ENCODE results near the gene GGA3. TPM values are rescaled to one million over a fixed set of nuclear protein-coding genes. Genes with fewer than 3 reads are reported as not detected.
A peak's percentile ranks its signal among the peaks of the same experiment; 100 is the strongest.
"Not testable (repeated sequence)": the region's sequence is repeated elsewhere in the genome, so short reads cannot be mapped to it uniquely, and the experiment has no call there.

GGA3 gene
- total and polyA plus RNA-seq, 7 experiments from 2014 or later, result 13.2 to 128 (median 81.9) TPM

DNA sequence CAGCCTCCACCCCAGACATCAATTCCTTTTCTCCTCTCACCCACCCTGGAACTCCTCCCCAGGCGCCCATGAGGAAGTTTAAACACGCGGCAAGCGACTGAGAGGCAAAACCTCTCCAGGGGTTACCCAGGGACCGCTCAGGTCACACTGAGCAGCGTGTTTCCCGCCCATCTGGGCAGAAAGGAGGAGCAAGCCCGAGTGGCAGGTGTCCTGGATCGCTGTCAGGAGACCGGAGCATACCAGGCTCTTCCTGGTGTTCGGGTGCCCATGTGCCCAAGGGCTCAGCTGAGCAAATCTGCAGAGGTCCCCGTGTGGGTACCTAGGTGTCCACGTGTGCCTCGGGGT lies 27.3 kb upstream of the GGA3 start:
- CTCF ChIA-PET, result interaction anchor here (0.6 to 2.9 kb wide), 16 partner anchors 16 to 953 kb away, joined by 3 to 19 read pairs (median 4); partner anchors contain the start of genes GGA3, GRB2, MIF4GD and MRPS7
- peak overlapping the region; percentile 90 for H3K27ac ChIP-seq (ENCODE audit: low read depth, low read length)
- Mint-ChIP-seq H3K4me3 (peak overlapping the region; percentile 96 to 100 (median 100)), H3K9me3 (no peaks in the 10 kb centered on the region), H3K4me1 (peaks cover 6 to 27% (median 15%) of the 10 kb centered on the region in 7 donors), H3K36me3 (peaks cover 0 to 9% (median 5%) of the 10 kb centered on the region in 5 donors), H3K27ac (peak overlapping the region; percentile 99 to 100 (median 100)), H3K27me3 (peaks cover 0 to 2% (median 0%) of the 10 kb centered on the region in 5 donors)
- no peaks in the 10 kb centered on the region for H3K27me3 ChIP-seq (ENCODE audit: control insufficient read depth in 2 of 2, insufficient read depth in 2 of 2, low read length in 2 of 2)
- intact Hi-C loops (cut with micrococcal nuclease), result loop anchor here (1.0 to 2.0 kb wide), 16 partner anchors 17 to 691 kb away; partner anchors contain the start of genes GGA3 (in 2 of the 2), GRB2 (in 2 of the 2), JPT1 (in 2 of the 2) and MIF4GD (in 2 of the 2)
- peaks cover 0 to 18% (median 0%) of the 10 kb centered on the region in 3 experiments for H3K36me3 ChIP-seq (ENCODE audit: control insufficient read depth in 2 of 3, insufficient read depth in 3 of 3, low read length in 3 of 3)
- ATAC-seq (peak; percentile 5), DNase-seq (peak in 2 of 9 donors; percentile 38 to 59)
- no peaks in the 10 kb centered on the region for H3K9me3 ChIP-seq (ENCODE audit: control insufficient read depth in 2 of 3, low read length in 3 of 3)
- peak overlapping the region; percentile 84 for H3K4me3 ChIP-seq (ENCODE audit: low read length)
- POLR2A ChIA-PET, result interaction anchor here (0.6 to 3.9 kb wide), 24 partner anchors 10 to 488 kb away, joined by 3 to 73 read pairs (median 3); partner anchors contain the start of genes GGA3, GRB2, JPT1 and MIF4GD
- peaks cover 0 to 6% of the 10 kb centered on the region in 2 donors for H3K4me1 ChIP-seq (ENCODE audit: control insufficient read depth in 2 of 2, insufficient read depth in 2 of 2, low read length in 2 of 2)

DNA sequence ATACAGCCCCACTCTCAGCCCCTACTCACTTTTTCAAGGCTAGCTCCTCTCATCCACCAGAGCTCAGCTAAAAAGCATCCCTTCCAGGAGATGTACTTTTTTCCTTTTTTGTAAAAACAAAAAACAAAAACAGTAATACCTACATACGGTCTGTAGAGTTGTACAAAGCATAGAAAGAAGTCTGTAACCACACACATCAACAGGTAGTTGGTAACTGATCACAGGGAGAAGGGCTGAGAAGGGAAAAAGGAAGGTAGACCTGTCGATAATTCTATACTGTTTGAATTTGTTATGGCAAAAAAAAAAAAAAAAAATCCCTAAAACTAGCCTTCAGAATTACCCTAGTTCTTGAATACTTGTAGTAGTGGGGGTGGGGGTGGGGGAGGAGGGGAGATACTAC lies 27.0 kb upstream of the GGA3 start:
- Mint-ChIP-seq H3K36me3 (peaks cover 0 to 12% (median 6%) of the 10 kb centered on the region in 5 donors), H3K27me3 (peaks cover 0 to 2% (median 0%) of the 10 kb centered on the region in 5 donors), H3K27ac (peak overlapping the region; percentile 99 to 100 (median 100)), H3K4me1 (peaks cover 6 to 27% (median 15%) of the 10 kb centered on the region in 7 donors), H3K4me3 (peak overlapping the region; percentile 96 to 100 (median 100)), H3K9me3 (no peaks in the 10 kb centered on the region)
- Histone ChIP-seq H3K9me3 (ENCODE audit: control insufficient read depth in 2 of 3, low read length in 3 of 3) (no peaks in the 10 kb centered on the region), H3K4me3 (ENCODE audit: low read length) (peak overlapping the region; percentile 84), H3K36me3 (ENCODE audit: control insufficient read depth in 2 of 3, insufficient read depth in 3 of 3, low read length in 3 of 3) (peaks cover 0 to 21% (median 0%) of the 10 kb centered on the region in 3 experiments), H3K27me3 (ENCODE audit: control insufficient read depth in 2 of 2, insufficient read depth in 2 of 2, low read length in 2 of 2) (no peaks in the 10 kb centered on the region), H3K27ac (ENCODE audit: low read depth, low read length) (peak overlapping the region; percentile 90), H3K4me1 (ENCODE audit: control insufficient read depth in 2 of 2, insufficient read depth in 2 of 2, low read length in 2 of 2) (peaks cover 0 to 6% of the 10 kb centered on the region in 2 donors)
- intact Hi-C loops (cut with micrococcal nuclease), result loop anchor here in 1 of 2 donors (2.0 kb wide), 2 partner anchors 236 to 616 kb away; partner anchors contain the start of genes LLGL2 and MRPL38
- DNase-seq (no peak), ATAC-seq (no peak)
- ChIA-PET POLR2A (interaction anchor here (0.6 to 3.9 kb wide), 7 partner anchors 16 to 394 kb away, joined by 3 to 73 read pairs (median 10); partner anchors contain the start of genes GGA3, GRB2, MIF4GD and MRPS7), CTCF (interaction anchor here (1.3 to 1.7 kb wide), 3 partner anchors 17 to 117 kb away, joined by 6 to 8 read pairs (median 7); partner anchors contain the start of genes GRB2 and MIF4GD)

DNA sequence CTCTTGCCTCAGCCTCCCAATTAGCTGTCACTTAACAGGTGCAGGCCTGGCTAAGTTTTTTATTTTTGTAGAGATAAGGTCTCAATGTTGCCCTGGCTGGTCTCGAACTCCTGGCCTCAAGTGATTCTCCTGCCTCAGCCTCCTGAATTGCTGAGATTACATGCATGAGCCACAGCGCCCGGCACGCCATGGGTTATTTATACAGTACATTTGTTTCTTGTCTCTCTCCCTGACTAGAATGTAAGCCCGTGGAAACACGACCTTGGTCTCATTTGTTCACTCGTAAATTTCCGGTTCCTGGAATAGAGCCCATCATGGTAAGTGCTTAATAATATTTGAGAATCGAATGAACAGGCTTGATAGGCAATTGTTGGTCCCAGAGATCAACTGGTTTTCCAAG lies 25.8 kb upstream of the GGA3 start:
- no peak overlapping the region for H3K27ac Mint-ChIP-seq
- Histone ChIP-seq H3K27me3 (ENCODE audit: control insufficient read depth in 2 of 2, insufficient read depth in 2 of 2, low read length in 2 of 2) (no peaks in the 10 kb centered on the region), H3K4me3 (ENCODE audit: low read length) (no peak overlapping the region), H3K36me3 (ENCODE audit: control insufficient read depth in 2 of 3, insufficient read depth in 3 of 3, low read length in 3 of 3) (peaks cover 0 to 21% (median 0%) of the 10 kb centered on the region in 3 experiments), H3K9me3 (ENCODE audit: control insufficient read depth in 2 of 3, low read length in 3 of 3) (no peaks in the 10 kb centered on the region), H3K4me1 (ENCODE audit: control insufficient read depth in 2 of 2, insufficient read depth in 2 of 2, low read length in 2 of 2) (peaks cover 0 to 6% of the 10 kb centered on the region in 2 donors), H3K27ac (ENCODE audit: low read depth, low read length) (no peak overlapping the region)
- peaks cover 0 to 15% (median 8%) of the 10 kb centered on the region in 5 donors for H3K36me3 Mint-ChIP-seq
- CTCF ChIA-PET, result no interaction called here
- POLR2A ChIA-PET, result interaction anchor here (0.6 to 1.5 kb wide), 2 partner anchors 16 to 55 kb away, joined by 3 to 5 read pairs; partner anchors contain the start of gene MIF4GD
- peak overlapping the region in 5 of 10 donors; percentile 21 to 100 (median 31) for H3K4me3 Mint-ChIP-seq
- H3K9me3 Mint-ChIP-seq, result no peaks in the 10 kb centered on the region
- DNase-seq (no peak), ATAC-seq (no peak)
- peaks cover 0 to 2% (median 0%) of the 10 kb centered on the region in 5 donors for H3K27me3 Mint-ChIP-seq
- peaks cover 6 to 27% (median 15%) of the 10 kb centered on the region in 7 donors for H3K4me1 Mint-ChIP-seq
- intact Hi-C loops (cut with micrococcal nuclease), result no loop called here

DNA sequence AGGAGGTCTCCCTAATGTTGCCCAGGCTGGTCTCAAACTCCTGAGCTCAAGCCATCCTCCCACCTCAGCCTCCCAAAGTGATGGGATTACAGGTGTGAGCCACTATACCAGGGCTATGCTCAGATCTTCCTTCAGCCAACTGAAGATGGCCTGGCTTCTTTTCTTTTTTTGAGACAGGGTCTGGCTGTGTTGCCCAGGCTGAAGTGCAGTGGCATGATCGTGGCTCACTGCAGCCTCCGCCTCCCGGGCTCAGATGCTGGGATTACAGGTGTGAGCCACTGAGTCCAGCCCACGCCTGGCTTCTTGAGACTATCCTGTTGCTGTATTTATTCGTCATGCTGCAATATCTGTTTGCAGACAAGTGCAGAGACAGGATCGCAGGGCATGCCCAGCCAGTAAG lies 23.7 kb upstream of the GGA3 start:
- H3K27me3 Mint-ChIP-seq, result peaks cover 0 to 2% (median 0%) of the 10 kb centered on the region in 5 donors
- ChIA-PET CTCF (interaction anchor here (1.3 kb wide), 1 partner anchor 13 kb away, joined by 4 read pairs; no protein-coding TSS in a partner anchor), POLR2A (interaction anchor here (1.0 to 4.9 kb wide), 2 partner anchors 13 to 23 kb away, joined by 3 to 19 read pairs; partner anchors contain the start of genes GGA3, MIF4GD and MRPS7)
- H3K27ac Mint-ChIP-seq, result no peak overlapping the region
- H3K36me3 Mint-ChIP-seq, result peaks cover 3 to 19% (median 11%) of the 10 kb centered on the region in 5 donors
- Histone ChIP-seq H3K4me3 (ENCODE audit: low read length) (no peak overlapping the region), H3K9me3 (ENCODE audit: control insufficient read depth in 2 of 3, low read length in 3 of 3) (no peaks in the 10 kb centered on the region), H3K4me1 (ENCODE audit: control insufficient read depth in 2 of 2, insufficient read depth in 2 of 2, low read length in 2 of 2) (peaks cover 0 to 6% of the 10 kb centered on the region in 2 donors), H3K27ac (ENCODE audit: low read depth, low read length) (no peak overlapping the region), H3K27me3 (ENCODE audit: control insufficient read depth in 2 of 2, insufficient read depth in 2 of 2, low read length in 2 of 2) (no peaks in the 10 kb centered on the region), H3K36me3 (ENCODE audit: control insufficient read depth in 2 of 3, insufficient read depth in 3 of 3, low read length in 3 of 3) (peaks cover 0 to 28% (median 0%) of the 10 kb centered on the region in 3 experiments)
- no peaks in the 10 kb centered on the region for H3K9me3 Mint-ChIP-seq
- no peak for ATAC-seq
- DNase-seq, result no peak
- peaks cover 6 to 21% (median 14%) of the 10 kb centered on the region in 7 donors for H3K4me1 Mint-ChIP-seq
- intact Hi-C loops (cut with micrococcal nuclease), result no loop called here
- H3K4me3 Mint-ChIP-seq, result no peak overlapping the region

DNA sequence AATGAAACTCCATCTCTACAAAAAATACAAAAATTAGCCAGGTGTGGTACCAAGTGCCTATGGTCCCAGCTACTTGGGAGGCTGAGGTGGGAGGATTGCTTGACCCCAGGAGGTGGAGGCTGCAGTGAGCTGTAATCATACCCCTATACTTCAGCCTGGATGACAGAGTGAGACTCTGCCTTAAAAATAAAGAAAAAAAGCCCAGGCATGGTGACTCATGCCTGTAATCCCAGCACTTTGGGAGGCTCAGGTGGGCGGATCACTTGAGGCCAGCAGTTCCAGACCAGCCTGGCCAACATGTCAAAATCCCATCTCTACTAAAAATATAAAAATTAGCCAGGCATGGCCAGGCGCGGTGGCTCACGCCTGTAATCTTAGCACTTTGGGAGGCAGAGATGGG lies 18.8 kb upstream of the GGA3 start:
- POLR2A ChIA-PET, result interaction anchor here (1.0 kb wide), 1 partner anchor 9 kb away, joined by 3 read pairs; the partner anchor contains the start of gene MIF4GD
- H3K27me3 Mint-ChIP-seq; H3K9me3 Mint-ChIP-seq; H3K4me3 ChIP-seq (ENCODE audit: low read length); H3K27me3 ChIP-seq (ENCODE audit: control insufficient read depth in 2 of 2, insufficient read depth in 2 of 2, low read length in 2 of 2); CTCF ChIA-PET; intact Hi-C loops (cut with micrococcal nuclease); H3K4me3 Mint-ChIP-seq; H3K27ac ChIP-seq (ENCODE audit: low read depth, low read length); H3K9me3 ChIP-seq (ENCODE audit: control insufficient read depth in 2 of 3, low read length in 3 of 3); DNase-seq; H3K4me1 ChIP-seq (ENCODE audit: control insufficient read depth in 2 of 2, insufficient read depth in 2 of 2, low read length in 2 of 2); ATAC-seq; H3K27ac Mint-ChIP-seq; H3K4me1 Mint-ChIP-seq: not testable (repeated sequence)
- H3K36me3 ChIP-seq (ENCODE audit: control insufficient read depth in 2 of 3, insufficient read depth in 3 of 3, low read length in 3 of 3), result peaks cover 0 to 14% (median 0%) of the 10 kb centered on the region in 3 experiments
- peaks cover 3 to 14% (median 4%) of the 10 kb centered on the region in 5 donors for H3K36me3 Mint-ChIP-seq

DNA sequence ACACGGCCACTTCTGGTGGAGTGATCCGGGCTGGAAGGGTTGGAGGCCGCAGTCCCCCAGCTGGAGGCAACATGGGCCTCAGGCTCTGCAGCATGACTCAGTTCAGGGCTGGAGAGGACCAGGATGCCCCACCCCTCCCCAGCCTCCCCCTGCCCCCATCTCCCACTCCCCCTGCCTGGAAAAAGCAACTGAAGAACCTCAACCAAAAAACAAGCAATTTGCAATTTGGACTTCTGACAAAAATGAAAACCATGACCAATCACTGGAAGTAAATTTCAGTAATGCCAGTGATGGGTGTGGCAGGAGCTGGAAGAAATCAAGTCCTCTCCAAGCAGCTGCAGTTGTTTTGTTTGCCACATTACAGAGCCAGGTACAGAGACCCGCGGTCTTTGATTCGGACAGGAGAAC lies 16.3 kb upstream of the GGA3 start:
- Histone ChIP-seq H3K36me3 (ENCODE audit: control insufficient read depth in 2 of 3, insufficient read depth in 3 of 3, low read length in 3 of 3) (peaks cover 0 to 7% (median 0%) of the 10 kb centered on the region in 3 experiments), H3K4me1 (ENCODE audit: control insufficient read depth in 2 of 2, insufficient read depth in 2 of 2, low read length in 2 of 2) (peaks cover 0 to 8% of the 10 kb centered on the region in 2 donors), H3K4me3 (ENCODE audit: low read length) (no peak overlapping the region), H3K27ac (ENCODE audit: low read depth, low read length) (no peak overlapping the region), H3K9me3 (ENCODE audit: control insufficient read depth in 2 of 3, low read length in 3 of 3) (no peaks in the 10 kb centered on the region), H3K27me3 (ENCODE audit: control insufficient read depth in 2 of 2, insufficient read depth in 2 of 2, low read length in 2 of 2) (no peaks in the 10 kb centered on the region)
- Mint-ChIP-seq H3K27me3 (no peaks in the 10 kb centered on the region), H3K4me3 (no peak overlapping the region), H3K4me1 (peaks cover 0 to 15% (median 14%) of the 10 kb centered on the region in 7 donors), H3K27ac (no peak overlapping the region), H3K9me3 (no peaks in the 10 kb centered on the region), H3K36me3 (peaks cover 0 to 14% (median 3%) of the 10 kb centered on the region in 5 donors)
- no peak for ATAC-seq
- ChIA-PET CTCF (no interaction called here), POLR2A (interaction anchor here (1.3 kb wide), 1 partner anchor 8 kb away, joined by 3 read pairs; no protein-coding TSS in a partner anchor)
- no peak for DNase-seq
- intact Hi-C loops (cut with micrococcal nuclease), result loop anchor here in 1 of 2 donors (10.0 kb wide), 1 partner anchor 697 kb away; the partner anchor contains the start of genes ACOX1 and TEN1
